ENCODE measurements around the gene KANTR. TPM values are rescaled to one million over a fixed set of nuclear protein-coding genes. Genes with fewer than 3 reads are reported as not detected.
A peak's percentile ranks its signal among the peaks of the same experiment; 100 is the strongest.

Gene KANTR
- total RNA-seq, 3 donors from 2014 or later: 10.5 to 18.5 (median 15.7) TPM

DNA sequence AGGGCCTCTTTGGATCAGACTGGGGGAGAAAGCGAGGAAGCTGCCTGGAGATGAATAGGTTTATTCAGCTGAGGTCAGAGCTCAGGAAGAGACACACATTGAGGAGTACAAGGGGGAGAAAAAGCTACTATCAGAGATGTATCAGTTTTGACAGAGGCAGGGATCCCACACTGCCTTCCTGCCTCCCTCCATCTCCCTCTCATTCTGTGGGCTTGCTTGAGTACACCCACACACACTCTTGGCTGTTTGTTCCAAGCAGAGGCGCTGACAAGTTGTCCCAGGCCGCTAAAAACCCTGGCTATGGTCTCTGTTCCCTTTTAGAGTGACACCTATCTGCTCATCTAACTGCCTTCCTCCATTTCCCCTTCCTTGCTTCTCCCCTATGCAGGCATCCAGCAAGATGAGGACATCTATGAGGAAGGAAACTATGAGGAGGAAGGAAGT is 6.5 kb upstream of the KANTR start:
- TF ChIP-seq, protein P1, sequence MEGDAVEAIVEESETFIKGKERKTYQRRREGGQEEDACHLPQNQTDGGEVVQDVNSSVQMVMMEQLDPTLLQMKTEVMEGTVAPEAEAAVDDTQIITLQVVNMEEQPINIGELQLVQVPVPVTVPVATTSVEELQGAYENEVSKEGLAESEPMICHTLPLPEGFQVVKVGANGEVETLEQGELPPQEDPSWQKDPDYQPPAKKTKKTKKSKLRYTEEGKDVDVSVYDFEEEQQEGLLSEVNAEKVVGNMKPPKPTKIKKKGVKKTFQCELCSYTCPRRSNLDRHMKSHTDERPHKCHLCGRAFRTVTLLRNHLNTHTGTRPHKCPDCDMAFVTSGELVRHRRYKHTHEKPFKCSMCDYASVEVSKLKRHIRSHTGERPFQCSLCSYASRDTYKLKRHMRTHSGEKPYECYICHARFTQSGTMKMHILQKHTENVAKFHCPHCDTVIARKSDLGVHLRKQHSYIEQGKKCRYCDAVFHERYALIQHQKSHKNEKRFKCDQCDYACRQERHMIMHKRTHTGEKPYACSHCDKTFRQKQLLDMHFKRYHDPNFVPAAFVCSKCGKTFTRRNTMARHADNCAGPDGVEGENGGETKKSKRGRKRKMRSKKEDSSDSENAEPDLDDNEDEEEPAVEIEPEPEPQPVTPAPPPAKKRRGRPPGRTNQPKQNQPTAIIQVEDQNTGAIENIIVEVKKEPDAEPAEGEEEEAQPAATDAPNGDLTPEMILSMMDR (IDR thresholded peaks at IDR 0.05): no peak
- Histone ChIP-seq H3K4me3 (no peak overlapping the region), H3K9me3 (no peaks in the 10 kb centered on the region), H3K4me1 (ENCODE audit: low read depth) (no peaks in the 10 kb centered on the region), H3K36me3 (ENCODE audit: low read depth) (no peaks in the 10 kb centered on the region)
- ATAC-seq (no peak), DNase-seq (no peak)
- intact Hi-C loops (cut with DNase I, micrococcal nuclease): no loop called here

DNA sequence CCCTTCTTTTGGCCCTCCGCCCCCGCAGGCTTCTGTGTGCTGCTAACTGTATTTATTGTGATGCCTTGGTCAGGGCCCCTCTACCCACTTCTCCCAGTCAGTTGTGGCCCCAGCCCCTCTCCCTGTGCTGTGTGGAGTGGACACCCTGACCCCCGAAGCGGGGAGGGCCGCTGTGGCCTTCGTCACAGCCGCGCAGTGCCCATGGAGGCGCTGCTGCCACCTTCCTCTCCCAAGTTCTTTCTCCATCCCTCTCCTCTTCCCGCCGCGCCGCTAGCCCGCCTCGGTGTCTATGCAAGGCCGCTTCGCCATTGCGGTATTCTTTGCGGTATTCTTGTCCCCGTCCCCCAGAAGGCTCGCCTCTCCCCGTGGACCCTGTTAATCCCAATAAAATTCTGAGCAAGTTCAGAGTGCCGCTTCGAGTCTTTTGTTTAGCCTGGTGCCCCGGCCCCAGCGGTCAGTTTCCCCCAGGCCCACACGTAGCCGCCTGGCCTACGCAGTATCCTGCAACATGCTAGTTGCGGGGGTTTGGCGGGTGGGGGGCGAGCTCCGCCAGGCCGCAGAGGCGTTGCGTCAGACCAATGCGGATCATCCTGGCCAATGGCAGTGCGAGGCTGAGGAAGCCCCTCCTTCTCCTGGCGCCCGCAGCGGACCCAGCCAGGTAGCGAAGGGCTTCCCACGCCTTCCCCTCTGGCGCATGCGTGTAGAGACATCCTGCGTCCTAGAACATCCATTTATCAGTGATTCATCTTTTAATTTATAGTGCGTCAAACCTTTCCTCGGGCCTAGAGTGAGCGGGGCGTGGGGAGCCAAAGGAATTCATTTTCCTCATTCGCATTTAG is 5.6 kb upstream of the KANTR start:
- Histone ChIP-seq H3K4me3 (no peak overlapping the region), H3K36me3 (ENCODE audit: low read depth) (no peaks in the 10 kb centered on the region), H3K9me3 (no peaks in the 10 kb centered on the region), H3K4me1 (ENCODE audit: low read depth) (no peaks in the 10 kb centered on the region)
- intact Hi-C loops (cut with DNase I, micrococcal nuclease): no loop called here
- DNase-seq (peak; percentile 75 to 88 (median 81)), ATAC-seq (peak; percentile 86)
- TF ChIP-seq, protein P1 (IDR thresholded peaks at IDR 0.05): no peak

DNA sequence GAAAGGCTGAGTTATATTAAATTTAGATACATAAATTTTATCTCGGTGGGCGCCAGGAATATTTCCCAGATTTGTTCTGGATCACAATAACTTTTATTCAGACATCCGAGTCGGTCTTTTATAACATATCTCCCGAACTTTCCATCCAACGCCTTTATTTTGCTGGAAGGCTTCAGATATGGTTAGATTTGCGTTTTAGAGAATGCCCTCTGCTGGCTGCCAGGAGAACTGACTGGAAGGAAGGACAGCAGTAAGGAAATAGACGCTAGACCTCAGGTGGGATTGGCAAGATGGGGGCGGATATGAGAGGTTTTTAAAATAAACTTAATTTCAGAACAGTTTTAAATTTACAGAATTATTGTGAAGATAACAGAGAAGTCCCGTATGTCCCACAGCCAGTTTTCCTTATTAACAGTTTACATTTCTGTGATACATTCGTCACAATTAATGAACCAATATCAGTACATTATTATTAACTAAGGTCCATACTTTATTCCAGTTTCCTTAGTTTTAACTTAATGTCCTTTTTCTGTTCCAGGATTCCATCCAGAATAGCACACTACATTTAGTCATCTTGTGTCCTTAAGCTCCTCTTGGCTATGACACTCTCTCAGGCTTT is 4.6 kb upstream of the KANTR start:
- intact Hi-C loops (cut with DNase I, micrococcal nuclease): no loop called here
- ATAC-seq: peak; percentile 22

DNA sequence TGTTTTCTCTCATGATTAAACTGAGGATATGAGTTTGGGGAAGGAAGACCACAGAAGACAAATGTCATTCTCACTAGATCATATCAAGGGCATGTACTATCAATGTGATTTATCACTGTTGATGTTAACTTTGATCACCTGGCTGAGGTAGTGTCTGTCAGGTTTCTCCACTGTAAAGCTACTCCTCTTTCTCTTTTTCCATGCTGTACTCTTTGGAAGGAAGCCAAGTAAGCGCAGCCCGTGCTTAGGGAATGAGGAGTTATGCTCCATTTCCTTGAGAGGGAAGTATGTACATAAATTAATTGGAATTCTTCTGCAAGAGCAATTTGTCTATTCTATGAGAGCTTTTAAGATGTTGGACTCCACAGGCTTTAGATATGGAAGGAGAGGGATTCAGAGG is 4.0 kb upstream of the KANTR start:
- Histone ChIP-seq H3K36me3 (ENCODE audit: low read depth) (no peaks in the 10 kb centered on the region), H3K4me1 (ENCODE audit: low read depth) (no peaks in the 10 kb centered on the region), H3K4me3 (no peak overlapping the region), H3K9me3 (no peaks in the 10 kb centered on the region)
- intact Hi-C loops (cut with DNase I, micrococcal nuclease): no loop called here
- DNase-seq (no peak), ATAC-seq (no peak)
- TF ChIP-seq, protein P1 (IDR thresholded peaks at IDR 0.05): no peak

More for the DNA sequence above, 4.6 kb upstream of the KANTR start:
- Histone ChIP-seq H3K4me3 (no peak overlapping the region), H3K36me3 (ENCODE audit: low read depth) (no peaks in the 10 kb centered on the region), H3K9me3 (no peaks in the 10 kb centered on the region), H3K4me1 (ENCODE audit: low read depth) (no peaks in the 10 kb centered on the region)
- DNase-seq: peak in 1 of 3 donors; percentile 56
- TF ChIP-seq, protein P1 (IDR thresholded peaks at IDR 0.05): peak; percentile 52

DNA sequence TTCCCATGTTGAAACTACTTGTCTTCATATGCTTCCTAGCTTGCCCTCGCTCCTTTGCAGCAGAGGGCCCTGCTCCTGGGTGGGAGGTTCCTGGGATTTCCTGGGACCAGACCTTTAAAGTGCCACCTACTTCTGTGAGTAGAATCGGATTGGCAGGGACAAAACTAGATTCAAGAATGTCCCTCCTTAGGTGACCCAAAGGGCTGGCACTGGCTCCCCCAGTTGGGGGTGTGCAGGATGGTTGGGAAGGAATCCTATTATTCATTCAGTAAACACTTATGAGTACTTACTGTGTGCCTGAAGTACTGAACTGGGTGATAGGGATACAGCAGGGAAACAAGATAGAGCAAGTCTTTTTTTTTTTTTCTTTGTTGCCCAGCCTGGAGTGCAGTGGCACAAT is 2.6 kb upstream of the KANTR start:
- ATAC-seq: no peak

More for the DNA sequence above, 2.6 kb upstream of the KANTR start:
- Histone ChIP-seq H3K9me3 (no peaks in the 10 kb centered on the region), H3K4me3 (no peak overlapping the region), H3K4me1 (ENCODE audit: low read depth) (no peaks in the 10 kb centered on the region), H3K36me3 (ENCODE audit: low read depth) (no peaks in the 10 kb centered on the region)
- no peak for DNase-seq
- intact Hi-C loops (cut with DNase I, micrococcal nuclease): no loop called here
- TF ChIP-seq, protein P1 (IDR thresholded peaks at IDR 0.05): no peak
